Ecto neural progenitor cell (in vitro differentiated cells): ENCODE results near the gene LRCH1.

Experiments used
- DNase-seq: peaks from one replicate; pipeline ENCODE4 v3.0.0-alpha.2; 2018; ENCODE audit warnings: low spot score

The LRCH1 gene

DNA sequence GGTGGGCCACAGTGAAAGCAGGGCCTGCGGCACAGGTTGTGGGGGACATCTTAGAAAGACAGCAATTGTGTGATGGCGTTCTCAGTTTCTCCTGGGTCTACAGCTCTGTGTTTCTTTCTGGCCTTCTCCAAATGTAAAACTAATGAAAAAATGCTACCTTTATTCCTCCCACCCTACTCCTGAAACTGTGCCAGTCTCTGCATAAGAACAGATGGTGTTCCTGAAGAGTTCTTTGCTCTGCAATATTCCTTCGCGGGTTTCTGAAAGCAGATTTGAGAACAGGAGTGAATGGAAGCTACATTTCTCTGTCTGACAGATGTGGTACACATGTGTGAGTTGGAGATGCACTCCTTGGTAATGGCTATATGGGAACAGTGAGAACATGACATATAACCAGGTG, 18.0 kb upstream of the LRCH1 start:
- DNase-seq, result no peak

DNA sequence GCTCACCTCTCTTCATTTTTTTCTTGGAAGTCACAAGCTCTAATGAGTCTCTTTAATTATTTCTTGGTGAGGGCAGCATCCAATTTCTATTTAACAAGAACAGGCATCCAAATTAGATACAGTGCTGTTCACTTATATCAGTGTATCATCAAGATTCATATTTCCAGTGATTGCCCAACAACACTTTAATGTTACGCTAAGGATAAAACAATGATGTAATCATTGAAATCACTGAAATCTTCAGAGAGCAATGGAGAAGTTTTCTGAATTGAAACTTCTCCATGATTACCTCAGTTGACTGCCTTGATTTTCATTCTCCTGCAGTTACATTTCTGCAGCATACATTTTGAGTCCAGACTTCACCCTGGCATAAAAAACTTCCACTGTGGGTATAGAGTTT, 17.1 kb upstream of the LRCH1 start:
- no peak for DNase-seq

DNA sequence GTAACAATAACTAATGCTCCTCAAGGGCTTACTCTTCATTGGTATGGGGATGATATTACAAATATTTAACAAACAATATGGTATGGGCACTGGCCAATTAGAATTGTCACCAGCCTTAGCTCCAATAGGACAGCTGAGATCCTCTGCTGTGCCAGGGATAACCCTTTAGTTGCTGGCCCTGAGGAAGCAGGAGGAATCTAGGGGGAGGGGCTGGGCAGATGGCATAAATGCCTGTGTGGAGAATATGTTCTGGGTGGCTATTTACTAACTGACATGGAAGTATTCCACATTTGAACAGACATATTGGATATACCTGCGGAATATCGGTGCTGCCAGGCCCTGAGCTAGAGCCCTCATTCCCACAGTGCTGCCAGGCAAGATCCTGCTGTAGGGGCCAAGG, 16.6 kb upstream of the LRCH1 start:
- DNase-seq, result no peak

DNA sequence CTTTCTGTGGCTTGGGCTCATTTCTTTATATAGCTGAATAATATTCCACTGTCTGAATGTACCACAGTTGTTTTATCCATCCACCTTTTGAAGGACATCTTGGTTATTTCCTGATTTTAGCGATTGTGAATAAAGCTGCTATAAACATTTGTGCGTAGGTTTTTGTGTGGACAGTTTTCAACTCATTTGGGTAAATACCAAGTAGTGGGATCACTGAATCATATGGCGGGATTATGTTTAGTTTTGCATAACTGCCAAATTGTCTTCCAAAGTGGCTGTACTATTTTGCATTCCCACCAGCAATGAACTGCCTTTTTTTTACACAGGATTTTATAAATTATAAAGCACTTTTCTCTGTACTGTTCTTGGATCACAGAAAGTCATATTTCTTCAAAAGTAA, 13.7 kb upstream of the LRCH1 start:
- no peak for DNase-seq

DNA sequence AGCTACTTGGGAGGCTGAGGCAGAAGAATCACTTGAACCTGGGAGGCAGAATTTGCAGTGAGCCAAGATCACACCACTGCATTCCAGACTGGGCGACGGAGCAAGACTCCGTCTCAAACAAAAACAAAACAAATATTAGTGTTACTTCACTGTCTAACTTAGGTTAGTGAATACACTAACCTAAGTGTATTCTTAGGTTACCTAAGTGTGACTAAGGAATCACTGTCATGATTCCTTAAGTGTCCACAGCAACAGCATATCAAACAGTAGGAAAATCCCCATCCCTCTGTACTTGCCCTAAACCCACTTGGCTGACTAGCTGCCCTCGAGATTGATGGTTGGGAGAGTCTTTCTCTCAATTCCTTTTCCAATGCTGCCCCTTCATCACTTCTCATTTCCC, 11.8 kb upstream of the LRCH1 start:
- no peak for DNase-seq

DNA sequence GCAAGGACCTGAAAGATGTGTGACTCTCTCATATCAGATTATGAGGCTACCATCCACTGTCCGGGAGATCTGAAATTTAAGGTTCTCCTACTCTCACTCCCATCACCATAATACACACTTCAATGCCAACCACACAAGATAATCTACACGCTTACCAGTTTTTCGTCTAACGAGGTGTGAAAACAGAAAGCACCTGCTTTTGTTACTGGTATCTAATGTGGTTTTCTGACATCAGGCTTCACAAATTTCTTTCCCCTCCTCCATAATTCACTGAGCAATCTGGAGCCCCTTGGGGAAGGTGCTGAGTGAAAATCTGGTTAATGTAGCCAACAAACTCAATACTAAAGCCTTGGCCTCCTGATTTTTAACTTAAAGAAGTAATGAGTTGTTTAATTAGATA, 10.1 kb upstream of the LRCH1 start:
- no peak for DNase-seq

DNA sequence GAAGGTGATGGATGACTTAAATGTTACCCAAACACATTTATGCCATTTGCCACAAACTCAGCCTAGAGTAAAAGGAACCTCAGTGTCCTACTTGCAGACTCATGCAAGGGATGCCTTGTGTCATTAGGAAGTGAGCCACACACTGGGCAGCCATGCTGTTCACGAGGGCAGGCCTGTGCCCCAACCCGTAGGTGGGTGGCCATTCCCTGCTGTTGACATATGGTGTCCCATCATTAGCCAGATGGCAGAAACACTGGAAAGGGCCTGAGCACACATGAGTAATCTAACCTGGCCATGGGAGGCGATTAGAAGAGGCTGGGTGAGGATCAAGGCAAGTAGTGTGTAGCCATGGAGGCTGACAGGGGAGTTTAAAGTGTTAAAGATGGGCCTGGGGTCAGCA, 9.7 kb upstream of the LRCH1 start:
- DNase-seq, result no peak

DNA sequence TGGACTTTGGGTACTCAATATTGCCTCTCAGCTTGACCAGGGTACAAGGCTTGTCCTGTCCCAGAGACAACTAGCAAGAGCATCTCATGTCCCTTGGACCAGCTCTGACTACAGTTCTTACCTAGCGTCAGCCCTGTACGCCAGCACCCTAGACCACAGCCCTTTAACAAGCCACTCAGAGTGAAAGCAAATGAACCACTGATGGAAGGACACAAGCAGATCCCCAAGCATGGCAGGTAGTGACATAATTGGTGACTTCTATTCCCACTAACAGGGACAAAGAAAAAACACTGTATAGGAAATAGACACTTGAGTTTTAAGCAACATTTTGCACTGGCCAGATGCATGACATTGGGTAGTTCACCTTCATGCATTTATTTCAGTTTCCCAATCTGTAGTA, 8.8 kb upstream of the LRCH1 start:
- DNase-seq, result no peak

DNA sequence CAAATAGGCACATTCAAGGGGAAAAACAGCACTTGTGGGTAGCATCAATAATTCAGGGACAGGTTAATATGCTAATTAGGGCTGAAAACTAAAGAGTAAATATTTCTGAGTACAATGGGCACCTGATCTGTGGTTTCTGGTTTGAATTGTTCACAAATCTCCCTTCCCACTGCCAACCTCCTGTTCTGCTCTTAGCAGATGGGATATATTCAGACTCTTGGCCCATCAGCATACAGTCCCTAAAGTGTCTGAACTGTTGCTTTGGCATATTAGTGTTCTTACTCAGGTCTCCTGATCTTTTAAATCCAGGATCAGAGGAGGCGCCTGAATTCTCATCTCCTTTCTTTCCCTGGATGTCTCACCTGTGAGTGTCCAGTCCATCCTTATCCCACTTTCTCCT, 8.2 kb upstream of the LRCH1 start:
- DNase-seq, result no peak

DNA sequence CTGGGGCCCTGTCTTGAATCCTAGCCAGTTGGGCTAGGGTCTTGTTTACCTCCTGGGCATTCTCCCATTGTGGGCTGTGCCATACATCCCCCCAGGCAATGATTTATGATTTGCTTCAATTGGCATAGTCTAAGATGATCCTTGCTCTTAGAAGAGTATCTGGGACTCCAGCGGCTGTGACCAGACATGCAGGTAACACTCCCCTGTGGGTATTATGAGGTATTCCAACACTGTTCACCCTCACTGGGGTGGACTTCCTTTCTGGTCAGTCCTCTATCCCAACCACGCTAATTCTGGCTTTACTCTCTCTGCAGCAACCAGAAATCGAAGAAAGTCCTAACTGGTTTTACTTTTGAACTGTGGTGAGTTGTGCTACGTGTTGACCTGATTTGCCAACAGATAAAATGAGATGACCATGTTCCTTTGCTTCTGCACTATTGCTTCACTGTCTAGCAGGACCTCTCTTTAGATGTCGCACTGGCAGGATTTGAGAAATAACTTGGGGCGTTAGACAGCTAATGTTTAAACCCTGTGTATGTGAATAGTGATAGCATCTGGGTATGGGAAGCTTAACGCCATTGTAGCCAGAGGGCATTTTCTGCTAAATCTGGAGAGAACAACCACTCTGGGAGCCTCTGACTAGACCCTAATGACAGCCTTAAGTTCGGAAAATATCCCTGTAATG, 6.7 kb upstream of the LRCH1 start:
- no peak for DNase-seq

DNA sequence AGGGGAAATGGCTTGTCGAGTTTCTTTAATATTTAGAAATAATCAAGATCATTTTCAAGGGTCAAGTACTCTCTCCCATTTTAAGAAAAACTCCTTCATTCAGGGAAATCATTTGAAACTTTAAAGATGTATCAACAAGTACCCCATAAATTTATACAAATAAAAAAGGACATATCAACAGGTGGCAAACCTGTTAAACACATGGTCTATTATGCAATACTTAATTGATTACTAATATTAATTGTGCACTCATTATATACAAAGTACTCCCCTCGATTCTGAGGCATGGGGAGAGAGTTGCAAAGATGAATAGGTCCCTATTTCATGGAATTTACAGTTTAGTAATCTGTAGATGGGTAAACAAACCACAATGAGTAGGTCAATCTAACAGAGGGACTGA, 2.1 kb upstream of the LRCH1 start:
- no peak for DNase-seq

DNA sequence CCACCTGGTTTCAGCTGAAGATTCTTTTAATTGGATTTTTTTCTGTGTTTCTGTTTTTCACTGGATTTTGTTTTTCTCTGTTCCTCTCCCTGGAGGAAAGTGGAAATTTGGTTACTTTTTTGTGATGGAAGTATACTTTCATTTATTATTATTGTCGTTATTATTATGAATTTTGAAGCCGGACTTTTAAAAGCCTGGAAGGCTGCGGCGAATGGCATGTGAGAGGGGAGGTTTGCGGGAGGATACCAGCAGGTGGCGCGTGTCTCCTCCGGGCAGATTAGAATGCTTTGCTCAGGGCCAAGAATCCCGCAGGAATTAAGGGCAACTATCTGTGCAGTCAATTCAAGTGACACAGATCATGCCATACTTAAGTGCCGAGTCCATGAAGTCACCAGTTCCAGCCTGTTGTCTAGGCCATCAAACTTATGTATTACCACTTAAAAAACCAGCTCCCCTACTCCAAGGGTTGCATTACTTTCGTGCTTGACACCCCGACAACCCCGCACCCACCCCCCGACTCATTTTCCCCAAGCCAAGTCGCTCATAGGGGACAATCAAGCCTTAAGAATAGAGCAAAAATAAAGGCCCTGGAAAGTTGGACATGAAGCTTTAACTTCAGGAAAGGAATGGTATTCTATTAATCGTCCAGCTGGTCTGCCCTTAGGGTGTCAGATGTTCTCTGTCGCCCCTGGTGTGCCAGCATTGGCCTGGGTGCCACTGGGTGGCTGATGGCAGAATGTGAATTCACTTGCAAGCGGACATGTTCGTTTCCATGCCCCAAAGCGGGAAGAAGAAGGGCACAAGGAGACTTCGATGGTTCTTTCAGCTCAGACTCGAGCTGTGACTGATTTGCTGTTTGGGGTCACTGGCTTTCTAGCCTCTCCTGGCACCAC, 1.3 kb upstream of the LRCH1 start:
- peak; percentile 80 for DNase-seq

DNA sequence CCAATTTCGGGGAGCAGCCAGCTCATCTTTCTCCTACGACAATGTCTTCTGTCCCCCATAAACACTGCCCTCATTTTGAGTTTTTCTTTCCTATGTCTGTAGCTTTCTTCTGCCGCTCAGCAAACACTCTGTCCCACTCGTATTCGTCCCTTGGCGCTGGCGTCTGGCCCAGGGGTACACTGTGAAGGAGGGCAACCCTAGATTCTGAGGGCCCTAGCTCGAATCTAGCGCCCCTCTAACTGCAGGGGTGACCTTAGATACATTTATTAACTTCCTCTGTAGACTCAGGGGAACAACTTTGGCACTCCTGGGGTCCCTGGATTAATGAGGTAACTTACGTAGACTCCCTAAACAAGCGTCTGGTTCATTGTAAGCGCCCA, 677 bp upstream of the LRCH1 start:
- DNase-seq, result no peak

DNA sequence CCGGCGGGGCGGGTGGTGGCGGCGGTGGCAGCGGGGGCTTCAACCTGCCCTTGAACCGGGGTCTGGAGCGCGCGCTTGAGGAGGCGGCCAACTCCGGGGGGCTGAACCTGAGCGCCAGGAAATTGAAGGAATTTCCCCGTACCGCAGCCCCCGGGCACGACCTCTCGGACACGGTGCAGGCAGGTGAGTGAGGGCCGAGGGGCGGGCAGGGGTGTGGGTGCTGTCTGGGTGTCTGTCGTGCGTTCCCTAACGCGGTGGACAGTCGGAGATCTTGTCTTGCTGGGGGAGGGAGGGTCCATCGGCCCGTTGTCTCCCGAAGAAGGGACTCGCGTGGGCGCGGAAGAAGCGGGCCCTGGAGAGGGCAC, 533 bp downstream of the LRCH1 start:
- DNase-seq, result peak; percentile 59

DNA sequence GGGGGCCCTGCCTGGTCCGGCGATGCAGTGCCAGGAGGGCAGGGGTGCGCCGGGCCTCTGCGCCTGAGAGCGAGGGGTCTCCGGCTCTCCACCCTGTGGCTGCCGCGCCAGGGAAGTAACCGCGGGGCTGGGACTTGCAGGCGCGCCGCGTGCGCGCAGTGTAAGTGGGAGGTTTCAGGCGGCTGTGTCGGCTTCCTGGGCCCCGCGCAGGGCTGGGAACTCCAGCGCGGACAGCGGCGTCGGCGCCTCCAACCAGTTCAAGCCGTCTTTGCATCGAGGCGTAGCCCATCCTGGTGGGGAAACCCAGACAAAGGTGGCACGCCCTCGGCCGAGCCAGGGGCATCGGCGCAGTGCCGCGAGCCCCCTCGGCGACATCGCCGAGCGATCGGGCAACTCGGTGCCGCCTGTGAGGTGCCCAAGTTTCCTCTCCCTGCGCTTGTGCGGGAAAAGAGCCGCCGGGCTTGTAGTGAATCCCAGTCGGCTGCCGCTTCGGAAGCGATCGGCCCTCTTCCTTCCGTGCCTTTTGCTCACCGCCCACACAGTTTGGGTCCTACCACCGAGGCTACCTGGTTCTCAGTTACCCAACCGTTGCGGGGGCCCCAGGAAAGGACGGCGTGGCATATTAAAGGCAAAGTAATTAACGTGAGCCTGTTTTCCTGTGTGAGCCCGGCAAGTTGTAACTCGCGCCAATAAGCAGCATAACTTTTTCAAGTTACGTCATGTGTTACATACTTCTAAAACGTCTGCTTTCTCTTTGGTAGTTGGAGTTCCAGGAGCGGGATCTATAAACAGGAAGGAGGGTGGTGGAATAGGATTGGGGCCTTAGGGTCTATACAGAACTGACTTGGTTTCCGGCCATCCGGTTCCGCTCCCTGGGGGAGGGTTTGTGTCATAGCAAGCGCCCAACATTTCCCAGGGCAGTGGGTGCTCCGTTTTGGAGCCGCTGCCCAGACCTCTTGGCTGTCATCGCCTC, 1.2 kb downstream of the LRCH1 start:
- peak; percentile 79 for DNase-seq

DNA sequence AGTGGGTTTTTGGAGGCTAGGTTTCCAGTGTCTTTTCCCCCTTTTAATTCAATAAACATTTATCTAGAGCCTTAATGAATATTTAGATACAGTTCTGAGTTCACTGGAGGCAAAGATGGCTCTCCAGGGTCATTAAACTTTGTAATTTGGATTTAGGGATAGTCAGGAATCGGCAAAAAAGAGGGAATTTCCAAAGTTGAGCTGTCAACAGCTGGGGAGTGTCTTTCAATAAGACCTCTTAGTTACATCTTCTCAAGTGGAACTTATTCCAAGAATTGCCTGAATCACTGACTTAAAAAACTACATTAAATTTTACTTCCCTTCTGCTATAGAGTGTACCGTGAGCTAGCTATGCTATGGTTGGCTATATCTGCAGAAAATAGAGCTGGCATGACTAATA, 2.0 kb downstream of the LRCH1 start:
- no peak for DNase-seq

DNA sequence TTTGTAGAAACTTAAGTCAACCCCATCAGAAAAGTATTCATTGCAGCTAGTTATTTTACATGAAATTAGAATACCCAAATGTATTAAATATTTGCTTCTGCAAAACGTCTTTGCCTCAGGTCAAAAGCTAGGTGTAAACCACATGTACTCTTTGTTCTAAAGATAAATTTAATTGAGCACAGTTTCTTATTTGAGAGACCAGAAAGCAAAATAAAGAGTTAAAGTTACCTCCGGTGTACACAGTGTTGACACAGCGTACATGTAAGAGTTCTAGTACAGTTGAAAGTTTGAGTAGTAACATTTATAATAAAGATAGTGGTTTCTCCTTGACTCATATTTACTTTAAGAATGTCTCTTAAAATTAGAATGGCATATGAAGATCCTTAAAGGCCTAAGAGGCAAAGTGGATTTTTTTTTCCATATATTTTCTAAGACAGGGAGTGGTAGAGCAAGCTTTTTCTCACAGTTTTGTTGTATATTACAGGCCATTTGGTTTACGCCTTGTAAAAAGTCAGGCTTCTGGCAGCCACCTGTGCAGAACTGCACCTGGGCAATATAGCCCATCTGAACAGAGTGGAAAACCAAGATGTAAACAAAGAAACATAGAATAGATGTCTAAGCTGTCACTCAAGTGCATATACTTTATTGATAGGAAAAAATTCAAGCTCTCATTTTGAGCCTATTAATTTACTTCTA, 2.9 kb downstream of the LRCH1 start:
- DNase-seq, result no peak

DNA sequence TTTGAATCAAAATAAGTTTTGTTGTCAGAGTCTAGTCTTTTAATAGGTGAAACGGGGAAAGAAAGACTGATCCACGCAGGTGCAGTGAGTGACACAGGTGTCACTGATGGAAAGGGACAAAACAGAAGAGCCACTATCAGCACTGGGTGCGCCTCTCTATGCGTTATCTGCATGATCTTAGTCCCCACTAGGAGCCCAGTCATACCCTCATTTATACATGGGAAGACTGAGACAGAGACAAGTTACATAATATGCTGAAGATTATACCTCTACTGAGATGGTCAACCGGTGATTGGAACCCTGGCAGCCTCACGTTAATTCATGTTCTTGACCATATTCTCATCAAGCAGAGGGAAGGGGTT, 3.4 kb downstream of the LRCH1 start:
- no peak for DNase-seq

DNA sequence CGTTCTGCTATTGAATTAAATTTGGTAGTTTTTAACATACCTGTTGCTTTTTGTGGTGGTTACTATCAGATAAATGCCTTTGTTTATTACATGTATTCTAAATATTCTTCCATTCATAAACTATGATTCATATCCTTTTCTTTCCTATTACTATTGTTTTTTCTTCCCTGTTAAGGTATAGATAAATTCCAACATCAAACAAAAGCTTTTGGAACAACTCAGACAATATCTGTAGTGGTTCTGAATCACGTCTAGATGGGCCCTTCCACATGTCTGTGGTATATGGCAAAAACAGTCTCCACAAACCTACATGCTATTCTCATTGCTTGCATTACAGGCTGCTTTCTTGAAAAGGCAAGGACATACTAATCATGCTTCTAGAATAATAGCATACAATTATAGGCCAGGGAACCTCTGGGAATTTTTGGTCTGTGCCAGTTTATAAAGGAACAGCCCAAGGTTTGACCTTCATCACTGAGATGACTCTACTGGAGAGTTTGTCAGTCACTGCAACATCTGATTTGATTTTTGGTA, 6.4 kb downstream of the LRCH1 start:
- no peak for DNase-seq

DNA sequence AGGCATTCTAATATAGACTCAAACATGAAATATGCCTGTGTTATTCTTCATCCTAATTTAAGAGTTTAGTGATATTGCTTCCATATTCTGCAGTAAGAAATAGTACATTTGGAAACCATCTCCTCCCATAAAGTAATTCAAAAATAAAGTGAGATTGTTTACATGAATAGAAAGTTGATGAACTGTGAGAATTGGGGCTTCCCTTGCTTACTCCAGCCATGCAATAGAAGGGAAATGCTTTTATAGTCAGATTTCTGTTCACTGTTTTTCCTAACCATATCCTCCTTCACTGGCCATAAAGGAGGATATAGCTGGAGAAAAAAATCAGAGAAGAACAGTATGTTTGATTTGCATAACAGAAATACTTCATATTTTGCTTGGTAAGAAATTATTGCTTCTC, 7.8 kb downstream of the LRCH1 start:
- DNase-seq, result no peak

DNA sequence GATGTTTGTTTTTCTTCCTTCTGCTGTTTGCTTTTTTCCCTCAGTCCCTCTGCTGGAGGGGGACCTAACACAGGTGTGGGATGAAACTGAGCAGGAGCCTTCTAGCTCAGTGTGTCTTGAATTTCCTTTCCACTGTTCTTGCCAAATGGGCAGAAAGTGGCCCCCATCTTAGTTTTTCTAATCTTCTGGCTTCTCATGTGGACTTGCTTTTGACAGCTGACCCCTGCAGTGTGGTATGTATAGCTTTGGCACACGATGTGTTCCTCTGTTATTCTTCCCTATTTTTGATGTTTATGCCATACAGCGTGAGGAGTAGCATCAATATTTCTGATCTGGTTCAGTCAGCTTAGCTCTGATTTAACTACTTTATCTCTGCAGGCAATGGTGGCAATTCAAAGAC, 8.3 kb downstream of the LRCH1 start:
- DNase-seq, result no peak

DNA sequence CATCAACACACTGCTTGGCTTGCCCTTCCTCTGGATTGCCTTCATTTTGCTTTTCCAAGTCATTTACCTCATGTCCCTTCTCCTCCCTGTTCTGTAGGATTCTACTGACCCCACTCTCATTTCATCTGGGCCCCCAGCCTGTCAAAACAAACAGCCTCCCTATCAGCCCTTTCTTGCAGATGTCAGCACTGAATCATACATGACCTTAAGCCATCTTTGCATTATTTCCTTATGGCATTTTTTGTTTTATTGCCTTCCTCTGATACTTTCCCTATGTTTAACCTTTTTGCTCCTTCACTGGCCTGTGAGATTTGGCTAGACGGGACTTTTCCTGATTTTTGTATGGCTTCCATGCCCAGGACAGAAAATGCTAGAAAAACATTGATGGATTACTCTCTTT, 8.7 kb downstream of the LRCH1 start:
- DNase-seq, result no peak
